Measurements from ENCODE around the gene TMEM163.

DNA sequence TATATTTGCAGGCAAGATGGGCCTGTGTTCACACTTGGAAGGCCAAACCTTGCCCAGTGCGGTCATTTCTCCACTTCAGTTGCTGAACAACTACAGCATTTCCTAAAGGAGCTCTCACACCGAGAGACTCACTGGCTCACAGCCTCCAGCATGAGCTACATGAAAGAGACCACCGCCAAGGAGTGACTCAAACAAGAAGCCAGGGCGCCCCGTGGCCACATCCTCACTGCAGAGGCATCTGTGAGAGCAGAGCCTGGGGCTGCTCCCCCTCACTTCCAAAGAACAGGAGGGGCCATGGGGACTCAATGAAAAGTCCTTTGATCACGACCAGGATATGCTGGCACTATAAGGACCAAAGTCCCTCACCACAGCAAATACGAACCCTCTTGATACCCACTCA, 50.0 kb downstream of the TMEM163 start:
- TF ChIP-seq, protein P1, sequence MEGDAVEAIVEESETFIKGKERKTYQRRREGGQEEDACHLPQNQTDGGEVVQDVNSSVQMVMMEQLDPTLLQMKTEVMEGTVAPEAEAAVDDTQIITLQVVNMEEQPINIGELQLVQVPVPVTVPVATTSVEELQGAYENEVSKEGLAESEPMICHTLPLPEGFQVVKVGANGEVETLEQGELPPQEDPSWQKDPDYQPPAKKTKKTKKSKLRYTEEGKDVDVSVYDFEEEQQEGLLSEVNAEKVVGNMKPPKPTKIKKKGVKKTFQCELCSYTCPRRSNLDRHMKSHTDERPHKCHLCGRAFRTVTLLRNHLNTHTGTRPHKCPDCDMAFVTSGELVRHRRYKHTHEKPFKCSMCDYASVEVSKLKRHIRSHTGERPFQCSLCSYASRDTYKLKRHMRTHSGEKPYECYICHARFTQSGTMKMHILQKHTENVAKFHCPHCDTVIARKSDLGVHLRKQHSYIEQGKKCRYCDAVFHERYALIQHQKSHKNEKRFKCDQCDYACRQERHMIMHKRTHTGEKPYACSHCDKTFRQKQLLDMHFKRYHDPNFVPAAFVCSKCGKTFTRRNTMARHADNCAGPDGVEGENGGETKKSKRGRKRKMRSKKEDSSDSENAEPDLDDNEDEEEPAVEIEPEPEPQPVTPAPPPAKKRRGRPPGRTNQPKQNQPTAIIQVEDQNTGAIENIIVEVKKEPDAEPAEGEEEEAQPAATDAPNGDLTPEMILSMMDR (IDR thresholded peaks at IDR 0.05): no peak
- TF ChIP-seq EP300 (IDR thresholded peaks at IDR 0.05): no peak
- no peak for TF ChIP-seq POLR2A (IDR thresholded peaks at IDR 0.05)
